GM04503 (cell line): ENCODE data around the gene ETV6.

Experiments used
- DNase-seq: peaks from one replicate; pipeline ENCODE4 v3.0.0-alpha.2; 2012; ENCODE audit warnings: low read depth

Gene ETV6

GRCh38 chr12:11805680-11806079 is 156.2 kb downstream of the ETV6 start:
- DNase-seq, result no peak

GRCh38 chr12:11807458-11807857 is 158.0 kb downstream of the ETV6 start:
- no peak for DNase-seq

GRCh38 chr12:11808931-11809330 is 159.5 kb downstream of the ETV6 start:
- DNase-seq, result no peak

- DNase-seq, result no peak
Observed at GRCh38 chr12:11810206-11810545, 160.7 kb downstream of the ETV6 start.

- no peak for DNase-seq
Observed at GRCh38 chr12:11811008-11811407, 161.5 kb downstream of the ETV6 start.

- no peak for DNase-seq
Observed at GRCh38 chr12:11812241-11812585, 162.7 kb downstream of the ETV6 start.

GRCh38 chr12:11812586-11813437 is 163.3 kb downstream of the ETV6 start:
- DNase-seq, result no peak

GRCh38 chr12:11813438-11813813 is 164.0 kb downstream of the ETV6 start:
- no peak for DNase-seq

- no peak for DNase-seq
Observed at GRCh38 chr12:11814374-11814773, 164.9 kb downstream of the ETV6 start.

GRCh38 chr12:11815397-11815796 is 165.9 kb downstream of the ETV6 start:
- DNase-seq, result no peak

- no peak for DNase-seq
Observed at GRCh38 chr12:11819643-11820042, 170.2 kb downstream of the ETV6 start.

GRCh38 chr12:11820476-11820875 is 171.0 kb downstream of the ETV6 start:
- no peak for DNase-seq

GRCh38 chr12:11821386-11822080 is 172.1 kb downstream of the ETV6 start:
- no peak for DNase-seq

GRCh38 chr12:11822081-11822834 is 172.8 kb downstream of the ETV6 start:
- no peak for DNase-seq

GRCh38 chr12:11823043-11823442 is 173.6 kb downstream of the ETV6 start:
- DNase-seq, result peak; percentile 59

GRCh38 chr12:11823593-11823992 is 174.1 kb downstream of the ETV6 start:
- no peak for DNase-seq

- DNase-seq, result no peak
Observed at GRCh38 chr12:11824069-11824468, 174.6 kb downstream of the ETV6 start.

GRCh38 chr12:11824736-11825135 is 175.3 kb downstream of the ETV6 start:
- DNase-seq, result no peak

- DNase-seq, result no peak
Observed at GRCh38 chr12:11825278-11825677, 175.8 kb downstream of the ETV6 start.

GRCh38 chr12:11826574-11826973 is 177.1 kb downstream of the ETV6 start:
- DNase-seq, result no peak

- DNase-seq, result no peak
Observed at GRCh38 chr12:11827091-11828061, 177.9 kb downstream of the ETV6 start.

- no peak for DNase-seq
Observed at GRCh38 chr12:11829764-11830194, 180.3 kb downstream of the ETV6 start.
